ENCODE data around the gene TLR1. TPM values are rescaled to one million over a fixed set of nuclear protein-coding genes. Genes with fewer than 3 reads are reported as not detected.

The TLR1 gene
- total RNA-seq, 4 donors from 2014 or later = 0.20 to 14.0 (median 6.1) TPM

DNA sequence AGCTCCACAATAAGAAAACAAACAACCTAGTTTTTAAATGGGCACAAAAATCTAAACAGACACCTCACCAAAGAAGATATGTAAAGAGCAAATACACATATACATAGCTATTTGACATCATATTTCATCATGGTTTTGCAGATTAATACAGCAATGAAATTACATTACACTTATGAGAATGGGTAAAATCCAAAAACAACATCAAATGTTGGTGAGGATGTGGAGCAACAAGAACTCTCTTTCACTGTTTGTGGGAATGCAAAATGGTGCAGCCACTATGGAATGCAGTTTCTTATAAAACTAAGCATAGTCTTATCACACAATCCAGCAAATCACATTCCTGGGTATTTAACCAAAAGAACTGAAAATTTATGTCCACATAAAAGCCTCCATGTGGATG lies 27.1 kb upstream of the TLR1 start:
- DNase-seq = no peak
- Histone ChIP-seq H3K4me3 (no peak overlapping the region), H3K27me3 (no peaks in the 10 kb centered on the region), H3K9me3 (peaks cover 9 to 13% of the 10 kb centered on the region in 2 donors), H3K36me3 (no peaks in the 10 kb centered on the region), H3K27ac (no peak overlapping the region), H3K4me1 (no peaks in the 10 kb centered on the region)
- intact Hi-C loops (cut with DNase I; ENCODE audit: low total_unique reads) (no loop called here), in situ Hi-C loops (cut with MboI; ENCODE audit: low pct_ligation_motif_present in 1 of 4, low pct_unique_long_range_greater_than_20kb in 1 of 4, low sequenced_read_pairs in 3 of 4) (no loop called here)
- no peak for TF ChIP-seq POLR2A (IDR thresholded peaks at IDR 0.05)
- no peak for TF ChIP-seq EP300 (IDR thresholded peaks at IDR 0.05; ENCODE audit: low read depth)
- TF ChIP-seq, protein P1, sequence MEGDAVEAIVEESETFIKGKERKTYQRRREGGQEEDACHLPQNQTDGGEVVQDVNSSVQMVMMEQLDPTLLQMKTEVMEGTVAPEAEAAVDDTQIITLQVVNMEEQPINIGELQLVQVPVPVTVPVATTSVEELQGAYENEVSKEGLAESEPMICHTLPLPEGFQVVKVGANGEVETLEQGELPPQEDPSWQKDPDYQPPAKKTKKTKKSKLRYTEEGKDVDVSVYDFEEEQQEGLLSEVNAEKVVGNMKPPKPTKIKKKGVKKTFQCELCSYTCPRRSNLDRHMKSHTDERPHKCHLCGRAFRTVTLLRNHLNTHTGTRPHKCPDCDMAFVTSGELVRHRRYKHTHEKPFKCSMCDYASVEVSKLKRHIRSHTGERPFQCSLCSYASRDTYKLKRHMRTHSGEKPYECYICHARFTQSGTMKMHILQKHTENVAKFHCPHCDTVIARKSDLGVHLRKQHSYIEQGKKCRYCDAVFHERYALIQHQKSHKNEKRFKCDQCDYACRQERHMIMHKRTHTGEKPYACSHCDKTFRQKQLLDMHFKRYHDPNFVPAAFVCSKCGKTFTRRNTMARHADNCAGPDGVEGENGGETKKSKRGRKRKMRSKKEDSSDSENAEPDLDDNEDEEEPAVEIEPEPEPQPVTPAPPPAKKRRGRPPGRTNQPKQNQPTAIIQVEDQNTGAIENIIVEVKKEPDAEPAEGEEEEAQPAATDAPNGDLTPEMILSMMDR (IDR thresholded peaks at IDR 0.05) = no peak
- TF ChIP-seq POLR2AphosphoS5 (IDR thresholded peaks at IDR 0.05) = no peak

DNA sequence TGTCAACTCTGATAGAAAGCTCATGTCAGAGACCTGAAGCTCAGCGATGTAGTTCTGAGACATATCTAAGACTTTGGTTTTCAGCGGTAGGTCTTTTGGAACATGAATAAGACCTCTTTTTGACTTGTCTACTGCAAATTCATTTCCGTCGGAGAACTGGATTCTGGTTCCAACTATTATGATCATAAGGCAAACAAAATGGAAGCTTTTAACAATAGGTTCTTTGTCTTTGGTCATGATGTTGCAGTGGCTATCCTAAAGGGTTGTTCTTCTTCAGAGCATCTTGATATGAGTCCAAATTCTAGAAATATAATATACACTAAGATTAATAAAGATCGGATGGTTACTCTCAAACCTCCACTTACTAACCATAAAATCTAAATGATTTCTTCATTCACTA lies 24.6 kb upstream of the TLR1 start:
- intact Hi-C loops (cut with DNase I; ENCODE audit: low total_unique reads) = no loop called here
- Histone ChIP-seq H3K4me1 (no peaks in the 10 kb centered on the region), H3K9me3 (no peaks in the 10 kb centered on the region), H3K27ac (no peak overlapping the region), H3K36me3 (no peaks in the 10 kb centered on the region), H3K4me3 (no peak overlapping the region), H3K27me3 (no peaks in the 10 kb centered on the region)
- 54 to 65% methylated on average over 5 of the region's 5 CpGs for WGBS, 2 donors (ENCODE audit: low coverage in 1 of 2)
- TF ChIP-seq EP300 (IDR thresholded peaks at IDR 0.05; ENCODE audit: low read depth) (no peak), POLR2A (IDR thresholded peaks at IDR 0.05) (no peak), POLR2AphosphoS5 (IDR thresholded peaks at IDR 0.05) (no peak)
- TF ChIP-seq, protein P1 (IDR thresholded peaks at IDR 0.05) = no peak
- in situ Hi-C loops (cut with MboI; ENCODE audit: low pct_ligation_motif_present in 1 of 4, low pct_unique_long_range_greater_than_20kb in 1 of 4, low sequenced_read_pairs in 3 of 4) = no loop called here
- DNase-seq = no peak

DNA sequence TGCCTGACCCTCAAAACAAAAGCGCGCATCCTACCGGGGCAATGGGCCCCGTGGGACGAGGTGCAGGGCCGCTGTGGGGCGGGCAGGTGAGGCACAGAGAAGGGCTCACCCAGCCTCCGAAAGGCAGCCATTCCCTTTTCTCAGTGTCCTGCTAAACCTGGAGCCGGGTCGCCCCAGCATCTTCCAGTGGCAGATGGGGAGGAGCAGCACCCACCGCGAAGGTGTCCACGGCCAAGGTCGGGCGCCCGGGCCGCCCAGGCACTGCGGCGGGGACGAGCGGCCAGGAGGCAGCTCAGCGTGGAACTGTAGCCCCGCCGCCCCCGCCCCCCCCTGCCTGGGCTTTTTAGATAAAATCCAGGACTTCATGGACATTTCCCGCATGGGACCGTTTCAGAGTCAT lies 19.2 kb upstream of the TLR1 start:
- Histone ChIP-seq H3K4me1 (no peaks in the 10 kb centered on the region), H3K9me3 (no peaks in the 10 kb centered on the region), H3K27me3 (no peaks in the 10 kb centered on the region), H3K4me3 (no peak overlapping the region), H3K27ac (no peak overlapping the region), H3K36me3 (no peaks in the 10 kb centered on the region)
- TF ChIP-seq, protein P1 (IDR thresholded peaks at IDR 0.05) = no peak
- TF ChIP-seq POLR2AphosphoS5 (IDR thresholded peaks at IDR 0.05) = no peak
- TF ChIP-seq EP300 (IDR thresholded peaks at IDR 0.05; ENCODE audit: low read depth) = no peak
- no peak for TF ChIP-seq POLR2A (IDR thresholded peaks at IDR 0.05)
- DNase-seq = no peak
- WGBS, 2 donors (ENCODE audit: low coverage in 1 of 2) = 95% methylated on average over 27 of the region's 27 CpGs; no CpG with 5 or more reads in 1 of the 2 donors
- in situ Hi-C loops (cut with MboI; ENCODE audit: low pct_ligation_motif_present in 1 of 4, low pct_unique_long_range_greater_than_20kb in 1 of 4, low sequenced_read_pairs in 3 of 4) = no loop called here
- intact Hi-C loops (cut with DNase I; ENCODE audit: low total_unique reads) = no loop called here

DNA sequence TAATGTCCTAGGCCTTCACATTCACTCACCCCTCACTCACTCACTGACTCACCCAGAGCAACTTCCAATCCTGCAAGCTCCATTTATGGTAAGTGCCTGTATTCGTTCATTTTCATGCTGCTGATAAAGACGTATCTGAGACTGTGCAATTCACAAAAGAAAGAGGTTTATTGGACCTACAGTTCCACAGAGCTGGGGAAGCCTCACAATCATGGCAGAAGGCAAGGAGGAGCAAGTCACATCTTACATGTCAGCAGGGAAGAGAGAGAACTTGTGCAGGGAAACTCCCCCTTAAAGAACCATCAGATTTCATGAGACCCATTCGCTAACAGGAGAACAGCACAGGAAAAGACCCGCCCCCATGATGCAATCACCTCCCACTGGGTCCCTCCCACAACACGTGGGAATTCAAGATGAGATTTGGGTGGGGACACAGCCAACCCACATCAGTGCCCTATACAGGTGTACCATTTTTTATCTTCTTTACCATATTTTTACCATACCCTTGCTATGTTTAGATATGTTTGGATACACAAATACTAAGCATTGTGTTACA lies 18.2 kb upstream of the TLR1 start:
- no peak overlapping the region for H3K27ac ChIP-seq
- DNase-seq = no peak
- in situ Hi-C loops (cut with MboI; ENCODE audit: low pct_ligation_motif_present in 1 of 4, low pct_unique_long_range_greater_than_20kb in 1 of 4, low sequenced_read_pairs in 3 of 4) (no loop called here), intact Hi-C loops (cut with DNase I; ENCODE audit: low total_unique reads) (no loop called here)
- H3K9me3 ChIP-seq = no peaks in the 10 kb centered on the region
- no peaks in the 10 kb centered on the region for H3K4me1 ChIP-seq
- H3K36me3 ChIP-seq = no peaks in the 10 kb centered on the region
- WGBS, 2 donors (ENCODE audit: low coverage in 1 of 2) = 82 to 95% methylated on average over 4 to 5 of the region's 5 CpGs
- H3K27me3 ChIP-seq = no peaks in the 10 kb centered on the region
- no peak overlapping the region for H3K4me3 ChIP-seq
- TF ChIP-seq EP300 (IDR thresholded peaks at IDR 0.05; ENCODE audit: low read depth) (no peak), POLR2A (IDR thresholded peaks at IDR 0.05) (no peak), POLR2AphosphoS5 (IDR thresholded peaks at IDR 0.05) (no peak)
- TF ChIP-seq, protein P1 (IDR thresholded peaks at IDR 0.05) = no peak

Measured in transverse colon (tissue), 4 donors.